ENCODE results near the gene IQGAP1. TPM values are rescaled to one million over a fixed set of nuclear protein-coding genes. Genes with fewer than 3 reads are reported as not detected.

IQGAP1 gene
- total RNA-seq, 1 donor from 2014 or later: 154 TPM

- Mint-ChIP-seq H3K4me3 (peak overlapping the region; percentile 30), H3K27ac (peak overlapping the region; percentile 52), H3K4me1 (peaks cover 35% of the 10 kb centered on the region), H3K9me3 (no peaks in the 10 kb centered on the region), H3K36me3 (ENCODE audit: low read depth) (peaks cover 20% of the 10 kb centered on the region), H3K27me3 (no peaks in the 10 kb centered on the region)
- intact Hi-C loops (cut with micrococcal nuclease): loop anchor here (10.0 kb wide), 2 partner anchors 151 to 549 kb away; partner anchors contain the start of genes CIB1, GDPGP1, HDDC3 and UNC45A
- DNase-seq: no peak
Observed at GRCh38 chr15:90386221-90386620, 1.8 kb upstream of the IQGAP1 start.

DNA sequence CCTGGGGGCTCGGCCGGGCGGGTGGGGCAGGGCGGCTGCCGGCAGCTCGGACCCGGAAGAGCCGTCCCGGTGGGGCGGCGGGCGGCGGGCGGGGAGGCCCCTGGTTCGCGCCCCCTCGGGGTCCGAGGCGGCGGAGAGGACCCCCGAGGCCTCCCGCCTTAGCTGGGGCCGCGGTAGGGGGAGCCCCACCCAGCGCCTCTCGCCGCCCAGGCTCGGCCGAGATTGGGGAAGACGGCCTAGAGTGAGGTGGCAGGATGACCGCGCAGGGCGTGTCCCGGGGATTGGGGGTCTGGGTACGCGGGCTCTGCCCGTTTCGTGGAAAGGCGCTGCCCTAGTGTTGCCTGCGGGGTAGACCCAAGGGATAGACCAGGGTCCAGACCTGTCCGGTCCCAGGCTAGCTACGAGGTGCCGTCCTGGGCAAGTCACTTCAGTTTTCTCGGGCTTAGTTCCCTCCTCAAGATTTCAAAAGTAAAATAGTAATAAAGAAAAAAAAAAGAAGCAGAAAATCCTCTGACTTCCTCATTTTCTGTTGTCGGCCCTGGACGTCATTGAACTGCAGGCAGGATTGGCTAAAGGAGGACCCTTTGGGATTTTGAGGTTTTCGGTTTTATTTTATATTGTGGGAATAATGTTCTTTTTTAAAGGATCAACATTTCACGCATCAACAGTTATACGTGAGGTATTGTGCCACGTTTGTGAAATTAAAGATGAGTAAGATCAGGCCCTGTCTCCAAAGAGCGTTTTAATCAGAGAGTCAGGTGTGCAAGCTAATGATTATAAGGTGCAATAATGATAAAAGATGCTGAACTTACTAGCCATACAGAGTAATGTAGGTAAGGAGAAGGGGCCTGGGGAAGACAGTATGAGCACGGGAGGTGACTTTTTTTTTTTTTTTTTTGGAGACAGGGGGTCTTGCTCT lies 679 bp downstream of the IQGAP1 start:
- Mint-ChIP-seq H3K9me3 (no peaks in the 10 kb centered on the region), H3K27me3 (no peaks in the 10 kb centered on the region), H3K36me3 (ENCODE audit: low read depth) (peaks cover 39% of the 10 kb centered on the region), H3K4me3 (peak overlapping the region; percentile 88), H3K27ac (peak overlapping the region; percentile 99), H3K4me1 (peaks cover 48% of the 10 kb centered on the region)
- intact Hi-C loops (cut with micrococcal nuclease): loop anchor here (2.0 to 10.0 kb wide), 5 partner anchors 26 to 546 kb away; partner anchors contain the start of genes CIB1, GDPGP1, HDDC3 and UNC45A
- DNase-seq: peak; percentile 92

GRCh38 chr15:90389513-90389912 lies 1.5 kb downstream of the IQGAP1 start:
- no peaks in the 10 kb centered on the region for H3K9me3 Mint-ChIP-seq
- H3K36me3 Mint-ChIP-seq (ENCODE audit: low read depth): peaks cover 43% of the 10 kb centered on the region
- no peaks in the 10 kb centered on the region for H3K27me3 Mint-ChIP-seq
- DNase-seq: no peak
- intact Hi-C loops (cut with micrococcal nuclease): loop anchor here (2.0 to 10.0 kb wide), 5 partner anchors 27 to 545 kb away; partner anchors contain the start of genes CIB1, GDPGP1, HDDC3 and UNC45A
- peaks cover 50% of the 10 kb centered on the region for H3K4me1 Mint-ChIP-seq
- peak overlapping the region; percentile 88 for H3K4me3 Mint-ChIP-seq
- H3K27ac Mint-ChIP-seq: peak overlapping the region; percentile 88

GRCh38 chr15:90393040-90393439 lies 5.0 kb downstream of the IQGAP1 start:
- Mint-ChIP-seq H3K27ac (no peak overlapping the region), H3K4me1 (peaks cover 54% of the 10 kb centered on the region), H3K9me3 (no peaks in the 10 kb centered on the region), H3K27me3 (no peaks in the 10 kb centered on the region), H3K4me3 (no peak overlapping the region), H3K36me3 (ENCODE audit: low read depth) (peaks cover 54% of the 10 kb centered on the region)
- intact Hi-C loops (cut with micrococcal nuclease): no loop called here
- DNase-seq: no peak

DNA sequence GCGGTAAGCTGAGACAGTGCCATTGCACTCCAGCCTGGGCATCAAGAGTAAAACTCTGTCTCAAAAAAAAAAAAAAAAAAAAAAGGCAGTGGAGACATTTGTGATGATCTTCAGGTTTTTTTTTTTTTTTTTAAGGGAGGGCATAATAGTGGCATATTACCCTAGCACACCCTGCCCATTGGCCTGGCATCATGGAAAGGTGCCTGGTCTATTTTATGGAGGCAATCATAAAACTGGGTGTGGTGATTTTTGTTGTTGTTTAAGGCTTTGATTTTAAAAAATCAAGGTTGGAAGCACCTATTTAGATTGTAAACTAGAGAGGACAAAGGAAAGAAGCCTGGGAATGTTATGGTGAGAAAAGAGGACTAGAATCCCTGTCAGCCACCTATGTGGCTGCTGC lies 6.0 kb downstream of the IQGAP1 start:
- intact Hi-C loops (cut with micrococcal nuclease): no loop called here
- Mint-ChIP-seq H3K27ac (no peak overlapping the region), H3K4me1 (peaks cover 53% of the 10 kb centered on the region), H3K36me3 (ENCODE audit: low read depth) (peaks cover 50% of the 10 kb centered on the region), H3K27me3 (no peaks in the 10 kb centered on the region), H3K4me3 (no peak overlapping the region), H3K9me3 (no peaks in the 10 kb centered on the region)
- no peak for DNase-seq

- intact Hi-C loops (cut with micrococcal nuclease): no loop called here
- DNase-seq: no peak
- Mint-ChIP-seq H3K9me3 (no peaks in the 10 kb centered on the region), H3K4me1 (peaks cover 52% of the 10 kb centered on the region), H3K4me3 (no peak overlapping the region), H3K27ac (peak overlapping the region; percentile 60), H3K36me3 (ENCODE audit: low read depth) (peaks cover 49% of the 10 kb centered on the region), H3K27me3 (no peaks in the 10 kb centered on the region)
Observed at GRCh38 chr15:90394748-90395442, 6.9 kb downstream of the IQGAP1 start.

DNA sequence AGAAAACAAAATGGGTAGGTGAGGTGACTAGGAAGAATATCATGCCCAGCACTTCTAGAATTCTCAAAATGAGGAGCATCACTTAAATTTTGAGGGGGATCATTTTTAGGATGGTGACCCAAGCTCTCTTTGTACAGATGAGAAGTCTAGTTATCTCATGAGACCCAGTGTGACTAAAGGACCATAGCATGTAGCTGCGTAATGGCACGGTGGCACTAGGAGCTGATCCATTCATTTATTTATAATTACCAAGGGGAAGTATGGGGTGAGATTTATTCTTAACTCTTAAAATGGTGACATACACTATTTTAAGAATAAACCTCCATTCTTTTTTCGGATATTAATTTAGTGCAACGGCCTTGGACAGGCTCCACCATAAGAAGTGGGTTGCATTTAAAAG lies 8.3 kb downstream of the IQGAP1 start:
- DNase-seq: no peak
- Mint-ChIP-seq H3K9me3 (no peaks in the 10 kb centered on the region), H3K27me3 (no peaks in the 10 kb centered on the region), H3K4me3 (no peak overlapping the region), H3K27ac (no peak overlapping the region), H3K36me3 (ENCODE audit: low read depth) (peaks cover 35% of the 10 kb centered on the region), H3K4me1 (peaks cover 52% of the 10 kb centered on the region)
- intact Hi-C loops (cut with micrococcal nuclease): no loop called here

- Mint-ChIP-seq H3K4me1 (peaks cover 51% of the 10 kb centered on the region), H3K9me3 (no peaks in the 10 kb centered on the region), H3K36me3 (ENCODE audit: low read depth) (peaks cover 22% of the 10 kb centered on the region), H3K27me3 (no peaks in the 10 kb centered on the region), H3K4me3 (peak overlapping the region; percentile 79), H3K27ac (peak overlapping the region; percentile 97)
- DNase-seq: no peak
- intact Hi-C loops (cut with micrococcal nuclease): loop anchor here (1.0 to 10.0 kb wide), 3 partner anchors 10 to 455 kb away; no protein-coding TSS in a partner anchor
Observed at GRCh38 chr15:90400005-90400758, 12.1 kb downstream of the IQGAP1 start.

DNA sequence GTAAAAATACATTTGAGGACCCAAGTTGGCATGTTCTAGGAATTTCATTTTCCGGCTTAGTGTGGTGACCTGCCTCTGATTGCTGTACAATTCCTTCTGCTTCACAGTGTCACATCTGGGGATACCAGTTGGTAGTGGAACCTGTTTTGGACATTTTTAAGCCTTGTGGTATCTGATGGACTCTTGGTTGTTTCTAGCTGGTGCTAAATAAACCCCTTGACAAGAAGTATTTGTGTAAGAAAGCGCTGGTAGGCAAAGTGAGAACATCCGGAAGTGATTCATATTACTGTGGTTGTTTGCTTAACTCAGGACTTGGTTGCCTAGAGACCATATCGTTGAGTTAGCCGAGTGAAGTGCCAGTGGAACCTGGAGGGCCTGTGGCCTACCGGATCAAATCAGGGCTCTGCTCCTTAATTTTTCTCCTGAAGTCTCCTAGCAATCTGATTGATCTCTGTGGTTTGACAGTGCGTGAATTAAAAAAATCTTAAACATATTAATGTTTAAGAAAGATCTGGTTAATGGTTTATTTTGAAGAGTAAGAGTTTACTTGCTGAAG lies 12.8 kb downstream of the IQGAP1 start:
- Mint-ChIP-seq H3K27ac (peak overlapping the region; percentile 97), H3K9me3 (no peaks in the 10 kb centered on the region), H3K36me3 (ENCODE audit: low read depth) (peaks cover 18% of the 10 kb centered on the region), H3K4me3 (peak overlapping the region; percentile 79), H3K27me3 (no peaks in the 10 kb centered on the region), H3K4me1 (peaks cover 50% of the 10 kb centered on the region)
- peak; percentile 92 for DNase-seq
- intact Hi-C loops (cut with micrococcal nuclease): loop anchor here (1.0 to 10.0 kb wide), 4 partner anchors 11 to 454 kb away; no protein-coding TSS in a partner anchor

DNA sequence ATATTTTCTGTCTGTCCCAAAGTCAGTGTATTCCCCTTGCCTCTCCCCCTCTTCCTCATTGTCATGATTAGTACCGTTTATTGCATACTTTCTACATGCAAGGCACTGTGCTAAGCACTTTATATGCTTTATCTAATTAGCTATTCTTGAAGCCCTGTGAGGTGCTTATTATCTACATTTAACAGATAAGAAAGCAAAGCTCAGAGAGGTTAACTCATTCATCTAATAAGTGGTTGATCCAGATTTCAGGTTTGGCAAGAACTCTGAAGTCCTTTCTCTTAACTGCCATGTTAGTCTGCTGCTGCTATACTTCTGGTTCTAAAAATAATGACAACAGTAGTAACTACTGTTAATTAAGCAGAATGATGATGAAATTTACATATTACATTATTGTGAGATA lies 13.5 kb downstream of the IQGAP1 start:
- Mint-ChIP-seq H3K4me1 (peaks cover 50% of the 10 kb centered on the region), H3K4me3 (peak overlapping the region; percentile 79), H3K9me3 (no peaks in the 10 kb centered on the region), H3K27ac (peak overlapping the region; percentile 97), H3K27me3 (no peaks in the 10 kb centered on the region), H3K36me3 (ENCODE audit: low read depth) (peaks cover 14% of the 10 kb centered on the region)
- intact Hi-C loops (cut with micrococcal nuclease): loop anchor here (1.0 to 10.0 kb wide), 3 partner anchors 18 to 453 kb away; no protein-coding TSS in a partner anchor
- no peak for DNase-seq

GRCh38 chr15:90402223-90402622 lies 14.2 kb downstream of the IQGAP1 start:
- intact Hi-C loops (cut with micrococcal nuclease): loop anchor here (10.0 kb wide), 2 partner anchors 173 to 453 kb away; no protein-coding TSS in a partner anchor
- peak overlapping the region; percentile 79 for H3K4me3 Mint-ChIP-seq
- no peaks in the 10 kb centered on the region for H3K9me3 Mint-ChIP-seq
- peak overlapping the region; percentile 97 for H3K27ac Mint-ChIP-seq
- no peaks in the 10 kb centered on the region for H3K27me3 Mint-ChIP-seq
- DNase-seq: no peak
- H3K36me3 Mint-ChIP-seq (ENCODE audit: low read depth): peaks cover 16% of the 10 kb centered on the region
- peaks cover 58% of the 10 kb centered on the region for H3K4me1 Mint-ChIP-seq

DNA sequence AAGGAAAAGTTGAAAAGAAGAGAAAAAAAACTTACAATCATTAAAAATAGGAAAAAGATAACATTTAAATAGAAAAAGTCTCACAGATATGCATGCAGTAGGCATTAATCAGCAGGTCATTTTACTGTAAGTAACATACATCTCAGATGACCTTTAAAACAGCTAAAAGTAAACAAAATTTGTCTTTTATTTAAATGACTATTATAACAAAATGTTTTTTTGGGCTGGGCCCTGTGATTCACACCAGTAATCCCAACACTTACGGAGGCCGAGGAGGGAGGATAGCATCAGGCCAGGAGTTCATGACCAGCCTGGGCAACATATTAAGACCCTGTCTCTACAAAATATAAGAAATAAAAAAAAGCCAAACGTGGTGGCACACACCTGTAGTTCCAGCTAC lies 14.7 kb downstream of the IQGAP1 start:
- Mint-ChIP-seq H3K27ac (peak overlapping the region; percentile 97), H3K4me1 (peaks cover 61% of the 10 kb centered on the region), H3K9me3 (no peaks in the 10 kb centered on the region), H3K36me3 (ENCODE audit: low read depth) (peaks cover 16% of the 10 kb centered on the region), H3K27me3 (no peaks in the 10 kb centered on the region), H3K4me3 (no peak overlapping the region)
- intact Hi-C loops (cut with micrococcal nuclease): loop anchor here (10.0 kb wide), 2 partner anchors 172 to 452 kb away; no protein-coding TSS in a partner anchor
- no peak for DNase-seq
